NCI-H2029 treated with DMSO at 0.1 percent for 48 hours (cell line): ENCODE results near the gene AVEN.
"Not testable (repeated sequence)": the region's sequence is repeated elsewhere in the genome, so short reads cannot be mapped to it uniquely, and the experiment has no call there.

ENCODE experiments used
- DNase-seq: peaks from one replicate; lab custom pipeline; 2025; lab: John Stamatoyannopoulos, UW

Gene AVEN

DNA sequence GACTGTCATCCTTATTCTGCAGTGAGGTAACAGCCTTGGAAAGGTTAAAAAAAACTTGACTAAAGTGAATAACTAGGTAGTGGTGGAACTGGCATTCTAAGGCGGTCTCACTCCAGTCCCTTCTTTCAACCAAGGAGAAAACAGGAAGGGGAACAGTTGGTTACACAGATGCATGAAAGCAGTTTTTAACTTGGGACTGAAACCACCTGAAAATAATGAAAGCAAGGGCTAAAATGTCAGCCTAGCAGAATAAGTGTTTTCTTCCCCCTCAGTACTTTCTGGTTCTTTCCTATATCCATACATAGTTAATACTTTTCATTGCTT, 748 bp upstream of the AVEN start:
- DNase-seq = no peak

DNA sequence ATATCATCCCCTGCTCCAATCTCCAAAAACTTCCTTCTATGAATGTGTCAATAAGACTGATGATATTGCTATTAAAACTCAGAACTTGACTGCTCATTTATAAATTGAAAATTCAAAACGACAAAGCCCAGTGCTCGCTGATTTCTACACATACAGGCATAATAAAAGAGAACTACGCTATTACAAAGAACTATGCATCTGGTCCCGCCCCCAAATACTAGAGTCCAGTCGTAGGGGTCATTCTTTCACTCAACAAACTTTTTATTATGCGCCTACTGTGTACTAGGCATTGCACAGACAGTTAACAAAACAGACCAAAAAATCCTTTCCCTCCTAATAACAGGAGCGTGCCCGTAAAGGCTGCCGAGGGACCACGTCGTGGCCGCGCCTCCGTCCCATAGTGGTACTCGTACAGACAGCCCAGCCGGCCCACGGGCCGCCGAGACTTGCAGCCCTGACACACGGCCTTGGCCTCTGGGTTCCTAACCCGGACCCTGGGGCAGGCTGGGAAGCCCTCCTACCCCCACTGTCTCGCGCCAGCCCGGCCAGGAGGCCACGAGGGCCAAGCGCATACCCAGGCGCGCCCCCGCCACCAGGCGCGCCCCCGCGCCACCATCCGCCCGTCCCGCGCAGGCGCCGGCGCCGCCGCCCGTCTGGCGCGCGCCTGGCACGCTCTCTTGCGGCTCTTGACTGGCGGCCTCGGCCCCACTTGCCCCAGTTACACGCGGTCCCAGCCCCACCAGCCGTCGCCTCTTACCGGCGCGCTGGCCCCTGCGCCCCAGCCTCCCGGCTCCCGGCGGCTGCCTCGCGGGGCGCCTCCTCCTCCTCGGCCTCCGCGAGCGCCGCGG, 757 bp downstream of the AVEN start:
- no peak for DNase-seq

DNA sequence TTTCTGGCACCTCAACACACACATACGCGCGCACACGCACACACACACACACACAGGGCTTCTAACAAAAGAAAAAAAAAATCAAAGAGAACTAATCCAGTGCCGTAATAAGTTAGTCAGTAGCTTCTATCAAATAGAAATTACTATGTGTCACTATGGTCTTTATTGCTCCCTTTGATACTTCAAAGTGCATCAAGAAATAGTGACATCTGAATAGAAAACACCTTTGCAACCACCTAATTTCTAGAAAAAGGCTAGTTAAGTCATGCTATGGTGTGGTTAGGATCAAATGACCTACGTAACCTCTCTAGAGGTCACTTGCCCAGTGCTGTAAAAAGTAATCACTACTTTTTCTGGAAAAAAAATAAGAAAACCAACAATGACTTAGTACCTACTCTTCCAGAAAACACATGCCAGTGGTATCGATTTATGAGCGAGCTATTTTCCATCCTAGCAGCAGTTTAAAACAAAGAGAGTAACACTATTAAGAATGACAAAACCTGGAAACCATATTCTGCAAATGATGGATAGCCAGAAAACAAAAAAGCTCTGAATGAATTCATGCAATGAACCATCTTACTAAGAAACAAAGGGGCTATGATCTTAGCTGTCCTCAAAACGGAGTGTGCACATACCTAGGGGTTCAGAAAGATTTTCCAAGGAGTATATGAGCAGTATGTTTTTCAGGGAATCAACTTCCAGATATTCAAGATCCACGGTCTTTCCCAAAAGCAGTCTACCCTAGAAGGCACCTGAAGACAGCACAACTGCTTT, 6.8 kb downstream of the AVEN start:
- DNase-seq = no peak

DNA sequence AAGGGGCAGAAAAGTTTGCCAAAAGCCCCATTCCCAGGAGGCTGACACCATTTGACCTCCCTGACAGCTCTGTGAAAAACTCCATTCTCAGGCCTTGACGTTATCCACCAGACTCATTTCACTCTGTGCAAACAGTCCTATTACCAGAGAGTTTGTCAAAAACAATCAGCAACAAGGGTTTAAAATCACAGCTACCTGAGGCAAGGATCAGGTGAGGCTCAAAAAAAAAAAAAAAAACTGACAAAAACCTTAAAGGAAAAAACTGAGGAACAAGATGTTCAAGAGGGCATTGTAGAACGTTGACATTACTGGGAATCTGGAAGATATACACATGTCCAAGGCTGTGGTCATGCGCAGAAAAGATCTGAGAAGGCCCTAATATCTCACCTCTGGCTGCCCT, 11.4 kb downstream of the AVEN start:
- no peak for DNase-seq

DNA sequence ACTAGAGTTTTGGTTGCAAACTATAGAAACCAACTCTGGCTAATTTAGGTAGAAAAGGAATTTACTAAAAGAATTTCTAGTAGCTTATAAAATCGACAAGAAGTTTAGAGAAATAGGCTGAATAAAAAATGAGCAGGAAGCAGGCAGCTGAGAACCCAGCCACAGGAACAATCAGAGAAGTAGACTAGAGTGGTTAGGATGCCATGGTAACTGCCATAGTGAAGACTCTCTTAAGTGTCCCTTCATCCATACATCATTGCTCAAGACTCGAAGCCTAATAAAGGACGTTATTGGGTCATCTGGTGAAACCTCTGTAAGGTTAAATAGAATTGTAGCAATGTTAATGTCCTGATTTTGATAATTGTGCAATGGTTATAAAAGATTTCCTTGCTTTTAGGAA, 13.8 kb downstream of the AVEN start:
- no peak for DNase-seq

DNA sequence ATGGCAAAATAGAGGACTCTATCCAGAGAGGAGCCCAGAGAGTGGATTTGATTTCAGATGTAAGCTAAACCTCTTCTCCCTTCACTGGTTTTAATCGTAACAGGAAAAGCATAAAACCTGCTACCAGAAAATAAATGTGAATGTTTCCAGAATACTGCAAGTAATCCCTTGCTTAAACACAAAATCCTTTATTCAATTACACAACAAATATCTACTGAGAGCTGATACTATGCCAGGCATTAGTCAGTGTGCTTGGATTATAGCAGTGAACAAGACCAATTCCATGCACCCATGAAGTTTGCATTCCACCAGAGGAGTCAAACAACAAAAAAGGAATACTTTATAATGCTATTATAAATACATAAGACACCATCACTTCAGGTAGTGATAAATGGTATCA, 15.1 kb downstream of the AVEN start:
- DNase-seq = no peak

DNA sequence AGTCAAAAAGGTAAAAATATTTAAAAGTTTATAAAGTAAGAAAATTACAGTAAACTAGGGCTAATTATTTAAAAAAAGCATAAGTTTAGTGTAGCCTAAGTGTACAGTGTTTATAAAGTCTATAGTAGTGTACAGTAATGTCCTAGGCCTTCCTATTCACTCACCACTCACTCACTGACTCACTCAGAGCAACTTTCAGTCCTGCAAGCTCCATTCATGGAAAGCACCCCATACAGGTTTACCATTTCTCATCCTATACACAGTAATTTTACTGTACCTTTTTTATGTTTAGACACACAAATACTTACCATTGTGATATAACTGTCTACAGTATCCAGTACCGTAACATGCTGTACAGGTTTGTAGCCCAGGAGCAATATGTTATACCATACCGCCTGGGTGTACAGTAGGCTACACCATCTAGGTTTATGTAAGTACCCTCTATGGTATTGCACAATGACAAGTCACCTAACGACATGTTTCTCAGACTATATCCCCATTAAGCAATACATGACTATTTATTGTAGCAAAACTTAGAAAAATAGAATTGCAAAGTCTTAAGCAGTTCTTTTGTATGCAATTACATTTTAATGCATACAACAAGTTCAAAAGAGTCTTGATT, 19.5 kb downstream of the AVEN start:
- DNase-seq = no peak

DNA sequence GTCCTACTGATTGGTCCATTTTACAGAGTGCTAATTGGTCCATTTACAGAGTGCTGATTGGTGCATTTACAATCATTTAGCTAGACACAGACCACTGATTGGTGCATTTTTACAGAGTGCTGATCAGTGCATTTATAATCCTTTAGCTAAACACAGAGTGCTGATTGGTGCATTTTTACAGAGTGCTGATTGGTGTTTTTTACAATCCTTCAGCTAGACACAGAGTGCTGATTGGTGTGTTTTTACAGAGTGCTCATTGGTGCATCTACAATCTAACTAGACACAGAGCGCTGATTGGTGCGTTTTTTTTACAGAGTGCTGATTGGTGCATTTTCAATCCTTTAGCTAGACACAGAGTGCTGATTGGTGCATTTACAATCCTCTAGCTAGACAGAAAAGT, 20.3 kb downstream of the AVEN start:
- DNase-seq = not testable (repeated sequence)

DNA sequence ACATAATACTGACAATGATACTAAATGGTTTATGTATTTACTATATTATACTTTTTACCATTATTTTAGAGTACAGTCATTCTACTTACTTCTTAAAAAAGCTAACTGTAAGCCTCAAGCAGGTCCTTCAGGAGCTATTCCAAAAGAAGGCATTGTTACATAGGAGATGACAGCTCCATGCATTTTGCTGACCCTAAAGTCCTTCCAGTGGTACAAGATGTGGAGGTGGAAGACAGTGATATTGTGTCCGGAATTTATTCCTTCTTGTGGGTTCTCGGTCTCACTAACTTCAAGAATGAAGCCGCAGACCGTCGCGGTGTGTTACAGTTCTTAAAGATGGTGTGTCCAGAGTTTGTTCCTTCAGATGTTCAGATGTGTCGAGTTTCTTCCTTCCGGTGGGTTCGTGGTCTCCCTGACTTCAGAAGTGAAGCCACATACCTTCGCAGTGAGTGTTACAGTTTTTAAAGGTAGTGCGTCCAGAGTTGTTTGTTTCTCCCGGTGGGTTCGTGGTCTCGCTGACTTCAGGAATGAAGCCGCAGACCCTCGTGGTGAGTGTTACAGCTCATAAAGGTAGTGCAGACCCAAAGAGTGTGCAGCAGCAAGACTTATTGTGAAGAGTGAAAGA, 20.9 kb downstream of the AVEN start:
- DNase-seq = no peak

- DNase-seq = no peak
Measured at GRCh38 chr15:34014556-34014955, 24.4 kb downstream of the AVEN start.

- DNase-seq = no peak
Measured at GRCh38 chr15:34013746-34014145, 25.3 kb downstream of the AVEN start.

DNA sequence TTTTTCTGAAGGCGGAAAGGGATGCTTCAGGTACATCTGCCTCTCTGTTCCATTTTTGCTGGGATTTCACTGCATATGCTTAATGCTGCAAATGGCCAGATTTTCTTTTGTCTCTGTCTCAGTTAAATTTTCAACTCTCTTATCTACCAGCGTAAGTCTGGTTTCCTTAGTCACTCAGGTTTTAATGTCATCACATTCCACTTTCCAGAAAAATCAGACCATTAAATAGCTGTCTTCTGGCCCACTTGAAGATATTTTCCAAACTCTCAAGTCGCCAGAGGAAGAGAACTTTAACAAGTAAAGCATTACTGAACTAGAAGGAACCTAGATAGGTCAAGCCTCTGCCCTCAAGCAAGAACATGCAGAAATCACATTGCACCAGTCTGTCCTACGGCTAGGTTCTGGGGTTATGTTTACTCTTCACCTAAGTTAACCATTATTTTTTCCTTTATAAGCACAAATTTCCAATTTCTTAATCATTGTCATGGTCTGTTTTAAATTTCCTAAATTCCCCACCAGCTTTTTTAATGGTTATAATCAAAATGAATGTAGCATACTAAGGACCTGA, 26.5 kb downstream of the AVEN start:
- DNase-seq = no peak

- DNase-seq = no peak
Measured at GRCh38 chr15:34011481-34011880, 27.5 kb downstream of the AVEN start.

DNA sequence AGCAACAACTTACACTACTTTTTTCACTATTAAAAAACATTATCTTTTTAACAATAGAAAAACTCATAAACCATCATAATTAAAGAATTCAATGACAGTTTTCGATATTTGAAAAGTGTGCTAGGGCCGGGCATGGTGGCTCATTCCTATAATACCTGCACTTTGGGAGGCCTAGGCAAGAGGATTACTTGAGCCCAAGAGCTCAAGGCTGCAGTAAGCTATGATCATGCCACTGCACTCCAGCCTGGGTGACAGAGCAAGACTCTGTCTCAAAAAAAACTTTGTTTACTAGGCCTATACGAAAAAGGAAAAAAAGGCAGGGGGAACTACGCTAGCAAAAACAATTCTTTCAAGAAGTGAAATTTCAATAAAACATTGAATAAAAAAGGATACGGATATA, 28.1 kb downstream of the AVEN start:
- no peak for DNase-seq

GRCh38 chr15:34009656-34010055, 29.3 kb downstream of the AVEN start:
- DNase-seq = no peak

- no peak for DNase-seq
Measured at GRCh38 chr15:34006381-34006780, 32.6 kb downstream of the AVEN start.

DNA sequence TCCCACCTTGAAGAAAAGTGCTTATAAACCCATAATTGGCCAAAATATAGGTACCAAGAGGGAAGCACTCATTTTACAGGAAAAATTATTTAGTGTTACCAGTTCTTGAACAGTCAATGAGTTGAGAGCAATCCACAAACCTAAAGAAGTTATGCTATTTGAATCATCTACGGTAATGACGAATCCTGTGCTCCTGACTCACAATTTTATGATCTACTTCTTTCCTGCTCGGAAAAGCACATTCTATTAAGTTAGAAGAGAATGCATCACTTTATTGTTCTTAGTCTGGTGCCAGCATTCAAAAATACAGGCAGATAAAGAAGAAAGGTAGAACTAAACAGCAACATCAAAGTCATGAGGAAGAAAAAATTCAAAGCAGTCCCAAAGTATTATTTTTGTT, 37.5 kb downstream of the AVEN start:
- DNase-seq = no peak

- not testable (repeated sequence) for DNase-seq
Measured at GRCh38 chr15:33995666-33996065, 43.3 kb downstream of the AVEN start.

DNA sequence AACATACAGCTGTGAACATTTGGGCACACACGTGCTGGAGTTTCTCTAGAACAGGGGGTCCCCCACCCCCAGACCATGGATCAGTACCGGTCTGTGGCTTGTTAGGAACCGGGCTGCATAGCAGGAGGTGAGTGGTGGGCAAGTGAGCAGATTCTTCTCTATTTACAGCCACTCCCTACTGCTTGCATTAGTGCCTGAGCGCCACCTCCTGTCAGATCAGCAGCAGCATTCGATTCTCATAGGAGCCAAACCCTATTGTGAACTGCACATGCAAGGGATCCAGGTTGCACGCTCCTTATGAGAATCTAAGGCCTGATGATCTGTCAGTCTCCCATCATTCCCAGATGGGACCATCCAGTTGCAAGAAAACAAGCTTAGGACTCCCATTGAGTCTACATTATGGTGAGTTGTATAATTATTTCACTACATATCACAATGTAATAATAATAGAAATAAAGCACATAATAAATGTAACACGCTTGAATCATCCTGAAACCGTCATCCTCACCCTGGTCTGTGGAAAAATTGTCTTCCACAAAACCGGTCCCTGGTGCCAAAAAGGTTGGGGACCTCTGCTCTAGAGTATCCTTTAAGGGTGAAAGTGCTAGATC, 44.9 kb downstream of the AVEN start:
- DNase-seq = no peak

DNA sequence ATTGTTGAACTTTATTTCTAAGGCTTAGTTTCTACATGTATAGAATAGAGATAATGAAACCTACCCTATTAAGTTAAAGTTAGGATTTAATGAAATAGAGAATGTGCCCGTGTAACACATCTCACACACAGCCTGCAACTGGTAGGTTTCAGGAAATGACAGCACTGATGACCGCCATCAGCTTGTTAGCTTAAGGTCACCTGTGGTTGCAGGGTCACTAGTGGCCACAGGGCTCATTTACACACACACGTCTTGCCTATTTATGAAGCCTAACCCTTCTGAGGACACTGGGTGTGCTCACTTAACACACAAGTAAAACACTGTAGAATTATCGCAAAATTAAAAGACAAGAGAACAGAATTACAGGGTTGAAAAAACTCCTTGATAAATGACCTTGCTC, 50.6 kb downstream of the AVEN start:
- no peak for DNase-seq

DNA sequence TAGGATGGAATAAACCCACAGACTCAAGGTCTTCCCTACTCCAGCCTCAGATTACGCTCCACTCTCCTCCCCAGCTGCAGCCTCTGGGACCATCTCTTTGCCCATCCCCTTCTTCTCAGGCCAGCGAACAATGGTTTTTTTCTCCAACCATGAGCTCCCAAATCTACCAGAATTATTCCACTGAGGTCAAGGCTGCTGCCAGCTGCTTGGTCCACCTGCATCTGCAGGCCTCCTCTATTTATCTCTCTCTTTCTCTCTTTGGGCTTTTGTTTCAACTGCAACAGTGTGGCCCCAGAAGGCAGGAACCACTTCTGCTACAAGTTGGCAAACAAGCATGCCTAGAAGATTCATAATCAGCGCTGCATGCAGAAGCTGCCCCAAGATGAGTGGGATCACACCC, 51.6 kb downstream of the AVEN start:
- DNase-seq = no peak

DNA sequence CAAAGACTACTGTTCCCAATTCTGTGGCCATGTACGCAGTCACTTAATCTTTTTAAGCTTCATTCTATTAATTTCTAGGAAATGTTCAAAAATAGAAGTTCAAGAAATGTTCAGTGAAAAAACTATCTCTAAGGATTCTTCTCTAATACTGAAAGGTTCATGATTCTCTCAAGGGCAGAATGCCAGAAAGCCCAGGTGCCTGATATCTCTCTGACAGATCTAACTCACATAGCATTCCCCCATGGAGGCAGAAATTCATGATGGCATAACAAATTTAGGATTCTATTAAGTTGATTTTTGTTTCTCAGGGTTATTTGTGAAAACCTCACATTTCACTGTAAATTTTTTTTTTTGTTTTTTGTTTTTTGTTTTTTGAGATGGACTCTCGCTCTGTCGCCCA, 53.3 kb downstream of the AVEN start:
- no peak for DNase-seq
